Liver (tissue), 9 donors: ENCODE results near the gene KRT80. TPM values are rescaled to one million over a fixed set of nuclear protein-coding genes. Genes with fewer than 3 reads are reported as not detected.

Experiments
- DNase-seq: peaks from one replicate; pipeline ENCODE4 v3.0.0-alpha.2; 2017; ENCODE audit warnings: low spot score
- H3K27ac ChIP-seq, 2 donors: one replicate each; pipeline ENCODE4 v1.7.0; 2013; ENCODE audit warnings: inconsistent platforms in 2 of 2, low read length in 2 of 2, control low read depth in 1 of 2, low read depth in 1 of 2, mild to moderate bottlenecking in 1 of 2
- H3K27me3 ChIP-seq, 4 donors: one replicate each; pipeline versions ENCODE4 v1.6.1 to v1.7.0; 2013; ENCODE audit warnings: low read length in 3 of 4, inconsistent platforms in 1 of 4, mild to moderate bottlenecking in 1 of 4, moderate library complexity in 1 of 4; ENCODE audit not compliant: control insufficient read depth in 4 of 4, insufficient read depth in 4 of 4
- H3K36me3 ChIP-seq, 4 donors: one replicate each; pipeline versions ENCODE4 v1.6.1 to v1.7.0; 2013; ENCODE audit warnings: low read length in 3 of 4, mild to moderate bottlenecking in 3 of 4, low read depth in 1 of 4, moderate library complexity in 1 of 4; ENCODE audit not compliant: control insufficient read depth in 4 of 4, insufficient read depth in 3 of 4
- H3K4me1 ChIP-seq, 4 donors: one replicate each; pipeline versions ENCODE4 v1.6.1 to v1.7.0; 2013; ENCODE audit warnings: low read length in 3 of 4, mild to moderate bottlenecking in 3 of 4, moderate library complexity in 1 of 4; ENCODE audit not compliant: control insufficient read depth in 4 of 4, insufficient read depth in 4 of 4
- H3K4me3 ChIP-seq, 3 donors: one replicate each; pipeline versions ENCODE4 v1.6.1 to v1.7.0; 2013; ENCODE audit warnings: low read length in 3 of 3, control low read depth in 1 of 3, low read depth in 1 of 3, mild to moderate bottlenecking in 1 of 3
- H3K9ac ChIP-seq, 2 donors: one replicate each; pipeline ENCODE4 v1.7.0; 2013; ENCODE audit warnings: low read length in 2 of 2, mild to moderate bottlenecking in 2 of 2, moderate library complexity in 2 of 2, control low read depth in 1 of 2, low read depth in 1 of 2
- H3K9me3 ChIP-seq, 4 donors: one replicate each; pipeline versions ENCODE4 v1.6.1 to v1.7.0; 2013; ENCODE audit warnings: low read length in 3 of 4; ENCODE audit not compliant: control insufficient read depth in 4 of 4
- EGR1 ChIP-seq, 2 donors: IDR thresholded peaks; 2 replicates each; pipeline ENCODE4 v1.6.1; 2016 to 2018; ENCODE audit warnings: antibody characterized with exemption in 2 of 2, low read depth in 2 of 2
- FOXA1 ChIP-seq: IDR thresholded peaks from 2 replicates; pipeline ENCODE4 v1.6.1; 2016; ENCODE audit warnings: antibody characterized with exemption
- FOXA2 ChIP-seq: IDR thresholded peaks from 2 replicates; pipeline ENCODE4 v1.6.1; 2016; ENCODE audit warnings: antibody characterized with exemption
- GABPA ChIP-seq, 2 donors: IDR thresholded peaks in 1 of 2; conservative IDR thresholded peaks in 1 of 2; 2 replicates each; pipeline ENCODE4 v1.6.1; 2016; ENCODE audit warnings: antibody characterized with exemption in 2 of 2, mild to moderate bottlenecking in 1 of 2, moderate library complexity in 1 of 2
- HNF4A ChIP-seq, 2 donors: conservative IDR thresholded peaks; 2 replicates each; pipeline ENCODE4 v1.6.1; 2016; ENCODE audit warnings: antibody characterized with exemption in 2 of 2, mild to moderate bottlenecking in 2 of 2
- HNF4G ChIP-seq: IDR thresholded peaks from 2 replicates; pipeline ENCODE4 v1.6.1; 2016; ENCODE audit warnings: antibody characterized with exemption
- JUND ChIP-seq, 2 donors: IDR thresholded peaks; 2 replicates each; pipeline ENCODE4 v1.6.1; 2016; ENCODE audit warnings: antibody characterized with exemption in 2 of 2
- MAX ChIP-seq: IDR thresholded peaks from 2 replicates; pipeline ENCODE4 v1.6.1; 2016; ENCODE audit warnings: antibody characterized with exemption
- NR2F2 ChIP-seq: IDR thresholded peaks from 2 replicates; pipeline ENCODE4 v1.6.1; 2016; ENCODE audit warnings: antibody characterized with exemption
- RAD21 ChIP-seq, 2 donors: IDR thresholded peaks; 2 replicates each; pipeline ENCODE4 v1.6.1; 2016; ENCODE audit warnings: antibody characterized with exemption in 2 of 2, mild to moderate bottlenecking in 2 of 2
- REST ChIP-seq: IDR thresholded peaks from 2 replicates; pipeline ENCODE4 v1.6.1; 2016; ENCODE audit warnings: antibody characterized with exemption, mild to moderate bottlenecking
- RXRA ChIP-seq, 2 donors: IDR thresholded peaks; 2 replicates each; pipeline ENCODE4 v1.6.1; 2017 to 2018; ENCODE audit warnings: antibody characterized with exemption in 2 of 2, mild to moderate bottlenecking in 1 of 2
- SP1 ChIP-seq: IDR thresholded peaks from 2 replicates; pipeline ENCODE4 v1.6.1; 2018; ENCODE audit warnings: antibody characterized with exemption, mild to moderate bottlenecking
- TAF1 ChIP-seq: conservative IDR thresholded peaks from 2 replicates; pipeline ENCODE4 v1.6.1; 2016; ENCODE audit warnings: antibody characterized with exemption, mild to moderate bottlenecking
- YY1 ChIP-seq: IDR thresholded peaks from 2 replicates; pipeline ENCODE4 v1.6.1; 2016; ENCODE audit warnings: antibody characterized with exemption, mild to moderate bottlenecking
- ZBTB33 ChIP-seq: IDR thresholded peaks from 2 replicates; pipeline ENCODE4 v1.6.1; 2016; ENCODE audit warnings: antibody characterized with exemption
- WGBS: extraction: QIAGEN DNeasy Blood & Tissue Kit; methylation state at CpG from one replicate; pipeline ENCODE4 v1.1.7; 2013; 5-methylcytosine and 5-hydroxymethylcytosine counted together
- polyA plus RNA-seq, 2 donors: library from polyadenylated mRNA; stranded (reverse) in 1 of 2; unstranded in 1 of 2; fragments of 200-250 nt in 1 of 2; fragments of >200 nt in 1 of 2; fragmentation: Nextera tagmentation in 1 of 2; extraction: Ambion mirVana in 1 of 2; gene quantifications; one replicate each; pipeline versions ENCODE4 v1.2.1 to v1.2.3, GENCODE V29; 2013 to 2015
- total RNA-seq, 2 donors: library from RNA; depleted of rRNA; stranded (reverse); fragments of >200 nt; gene quantifications; one replicate each; pipeline ENCODE4 v1.2.3, GENCODE V29; 2014
- TF ChIP-seq, protein P1 (sequence below): fragments of 150-350 bp; IDR thresholded peaks from 2 replicates; pipeline ENCODE4 v1.5.1; 2017; ENCODE audit warnings: improper control_type of control experiment, low read depth, low read length; ENCODE audit not compliant: missing input control
- TF ChIP-seq, protein P2 (sequence below): IDR thresholded peaks from 2 replicates; pipeline ENCODE4 v1.6.1; 2016; ENCODE audit warnings: antibody characterized with exemption
- donor health status: healthy.
- donor health status: healthy.
- donor health status: healthy.
- donor health status: healthy.
- donor health status: healthy.

Gene KRT80
- total and polyA plus RNA-seq, 4 donors: 0.04 to 0.12 (median 0.07) TPM

GRCh38 chr12:52139579-52140062, 52.2 kb downstream of the KRT80 start:
- no peak overlapping the region for H3K9ac ChIP-seq
- TF ChIP-seq RAD21 (IDR thresholded peaks at IDR 0.05): peak; percentile 67 to 81
- TF ChIP-seq, protein P1, sequence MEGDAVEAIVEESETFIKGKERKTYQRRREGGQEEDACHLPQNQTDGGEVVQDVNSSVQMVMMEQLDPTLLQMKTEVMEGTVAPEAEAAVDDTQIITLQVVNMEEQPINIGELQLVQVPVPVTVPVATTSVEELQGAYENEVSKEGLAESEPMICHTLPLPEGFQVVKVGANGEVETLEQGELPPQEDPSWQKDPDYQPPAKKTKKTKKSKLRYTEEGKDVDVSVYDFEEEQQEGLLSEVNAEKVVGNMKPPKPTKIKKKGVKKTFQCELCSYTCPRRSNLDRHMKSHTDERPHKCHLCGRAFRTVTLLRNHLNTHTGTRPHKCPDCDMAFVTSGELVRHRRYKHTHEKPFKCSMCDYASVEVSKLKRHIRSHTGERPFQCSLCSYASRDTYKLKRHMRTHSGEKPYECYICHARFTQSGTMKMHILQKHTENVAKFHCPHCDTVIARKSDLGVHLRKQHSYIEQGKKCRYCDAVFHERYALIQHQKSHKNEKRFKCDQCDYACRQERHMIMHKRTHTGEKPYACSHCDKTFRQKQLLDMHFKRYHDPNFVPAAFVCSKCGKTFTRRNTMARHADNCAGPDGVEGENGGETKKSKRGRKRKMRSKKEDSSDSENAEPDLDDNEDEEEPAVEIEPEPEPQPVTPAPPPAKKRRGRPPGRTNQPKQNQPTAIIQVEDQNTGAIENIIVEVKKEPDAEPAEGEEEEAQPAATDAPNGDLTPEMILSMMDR: peak; percentile 56
- TF ChIP-seq RXRA (IDR thresholded peaks at IDR 0.05): no peak
- peak in 1 of 2 donors; percentile 9 for TF ChIP-seq HNF4A (conservative IDR thresholded peaks at IDR 0.05)
- DNase-seq: no peak

GRCh38 chr12:52139147-52139546, 52.7 kb downstream of the KRT80 start:
- no peak overlapping the region for H3K4me3 ChIP-seq
- no peak overlapping the region for H3K9ac ChIP-seq
- no peak for DNase-seq
- WGBS: 81% methylated on average over 13 of the region's 13 CpGs
- TF ChIP-seq SP1: no peak
- no peak for TF ChIP-seq HNF4G
- no peak for TF ChIP-seq NR2F2
- TF ChIP-seq EGR1 (IDR thresholded peaks at IDR 0.05; ENCODE audit: low read depth in 2 of 2): no peak
- no peak for TF ChIP-seq RAD21 (IDR thresholded peaks at IDR 0.05)
- no peak for TF ChIP-seq HNF4A (conservative IDR thresholded peaks at IDR 0.05)
- no peak for TF ChIP-seq REST
- TF ChIP-seq RXRA (IDR thresholded peaks at IDR 0.05): no peak
- TF ChIP-seq, protein P1: no peak
- no peaks in the 10 kb centered on the region for H3K27me3 ChIP-seq
- no peak overlapping the region for H3K27ac ChIP-seq
- no peaks in the 10 kb centered on the region for H3K9me3 ChIP-seq
- no peaks in the 10 kb centered on the region for H3K36me3 ChIP-seq
- H3K4me1 ChIP-seq: no peaks in the 10 kb centered on the region

More at GRCh38 chr12:52139579-52140062, 52.2 kb downstream of the KRT80 start:
- Histone ChIP-seq H3K4me1 (no peaks in the 10 kb centered on the region), H3K9me3 (no peaks in the 10 kb centered on the region), H3K4me3 (no peak overlapping the region), H3K27me3 (no peaks in the 10 kb centered on the region), H3K36me3 (no peaks in the 10 kb centered on the region), H3K27ac (no peak overlapping the region)
- 18% methylated on average over 5 of the region's 5 CpGs for WGBS

DNA sequence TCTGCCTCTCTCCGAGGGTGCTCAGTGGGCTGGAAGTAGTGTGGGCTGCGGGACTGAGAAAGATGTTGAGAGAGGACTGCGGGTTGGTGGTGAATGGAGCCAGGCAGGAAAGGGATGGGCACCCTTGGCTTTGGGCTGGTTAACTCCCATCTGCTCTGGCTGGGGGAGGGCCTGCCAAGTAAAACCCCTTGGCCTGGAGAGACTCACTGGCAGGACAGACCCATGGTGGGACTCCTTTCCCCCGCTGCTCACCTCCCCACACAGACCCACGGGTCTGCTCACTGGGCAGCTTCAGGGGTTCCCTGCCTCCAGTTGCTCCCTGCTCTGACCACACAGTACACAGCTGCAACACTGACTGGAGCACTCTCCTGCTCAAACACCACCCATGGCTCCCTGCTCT, 54.1 kb downstream of the KRT80 start:
- Histone ChIP-seq H3K27ac (no peak overlapping the region), H3K4me3 (no peak overlapping the region), H3K9ac (no peak overlapping the region), H3K27me3 (no peaks in the 10 kb centered on the region), H3K4me1 (peaks cover 0 to 2% (median 0%) of the 10 kb centered on the region in 4 donors), H3K9me3 (no peaks in the 10 kb centered on the region), H3K36me3 (no peaks in the 10 kb centered on the region)
- no peak for DNase-seq
- 89% methylated on average over 5 of the region's 5 CpGs for WGBS
- TF ChIP-seq RAD21 (IDR thresholded peaks at IDR 0.05): no peak
- no peak for TF ChIP-seq JUND (IDR thresholded peaks at IDR 0.05)
- TF ChIP-seq TAF1: no peak
- no peak for TF ChIP-seq YY1
- no peak for TF ChIP-seq GABPA (IDR thresholded peaks at IDR 0.05 in 1 of 2, conservative IDR thresholded peaks at IDR 0.05 in 1 of 2)
- TF ChIP-seq FOXA2: no peak
- no peak for TF ChIP-seq ZBTB33
- no peak for TF ChIP-seq EGR1 (IDR thresholded peaks at IDR 0.05; ENCODE audit: low read depth in 2 of 2)
- no peak for TF ChIP-seq MAX
- TF ChIP-seq HNF4A (conservative IDR thresholded peaks at IDR 0.05): no peak
- no peak for TF ChIP-seq RXRA (IDR thresholded peaks at IDR 0.05)
- TF ChIP-seq HNF4G: no peak
- TF ChIP-seq, protein P2, sequence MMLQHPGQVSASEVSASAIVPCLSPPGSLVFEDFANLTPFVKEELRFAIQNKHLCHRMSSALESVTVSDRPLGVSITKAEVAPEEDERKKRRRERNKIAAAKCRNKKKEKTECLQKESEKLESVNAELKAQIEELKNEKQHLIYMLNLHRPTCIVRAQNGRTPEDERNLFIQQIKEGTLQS: no peak
- TF ChIP-seq FOXA1: no peak
